Activated CD4-positive, alpha-beta T cell treated with anti-CD3 and anti-CD28 coated beads for 1 hour (primary cell): ENCODE measurements around the gene P4HB.

Experiments
- DNase-seq: peaks from one replicate; pipeline ENCODE4 v3.0.0-alpha.2; 2020

P4HB gene

GRCh38 chr17:81824595-81824994 lies 35.7 kb downstream of the P4HB start:
- no peak for DNase-seq

- DNase-seq, result no peak
Measured at GRCh38 chr17:81823820-81824550, 36.4 kb downstream of the P4HB start.

- DNase-seq, result no peak
Measured at GRCh38 chr17:81822996-81823819, 37.1 kb downstream of the P4HB start.

GRCh38 chr17:81822312-81822637 lies 38.1 kb downstream of the P4HB start:
- no peak for DNase-seq

- DNase-seq, result no peak
Measured at GRCh38 chr17:81821603-81822311, 38.6 kb downstream of the P4HB start.

- no peak for DNase-seq
Measured at GRCh38 chr17:81821147-81821546, 39.2 kb downstream of the P4HB start.

- DNase-seq, result no peak
Measured at GRCh38 chr17:81819708-81820107, 40.6 kb downstream of the P4HB start.

- no peak for DNase-seq
Measured at GRCh38 chr17:81817758-81818147, 42.6 kb downstream of the P4HB start.

- DNase-seq, result no peak
Measured at GRCh38 chr17:81815646-81815986, 44.7 kb downstream of the P4HB start.

GRCh38 chr17:81814748-81815645 lies 45.3 kb downstream of the P4HB start:
- no peak for DNase-seq

- no peak for DNase-seq
Measured at GRCh38 chr17:81813861-81814683, 46.3 kb downstream of the P4HB start.

- DNase-seq, result no peak
Measured at GRCh38 chr17:81813371-81813684, 47.0 kb downstream of the P4HB start.

GRCh38 chr17:81812571-81813370 lies 47.6 kb downstream of the P4HB start:
- DNase-seq, result no peak

- no peak for DNase-seq
Measured at GRCh38 chr17:81811705-81812570, 48.4 kb downstream of the P4HB start.

- no peak for DNase-seq
Measured at GRCh38 chr17:81810892-81811704, 49.2 kb downstream of the P4HB start.

- no peak for DNase-seq
Measured at GRCh38 chr17:81810476-81810875, 49.9 kb downstream of the P4HB start.

- no peak for DNase-seq
Measured at GRCh38 chr17:81809556-81809998, 50.8 kb downstream of the P4HB start.

- no peak for DNase-seq
Measured at GRCh38 chr17:81808778-81809555, 51.4 kb downstream of the P4HB start.
